ENCODE data around the gene NUP37.
A peak's percentile ranks its signal among the peaks of the same experiment; 100 is the strongest.
"Not testable (repeated sequence)": the region's sequence is repeated elsewhere in the genome, so short reads cannot be mapped to it uniquely, and the experiment has no call there.

The NUP37 gene, protein sequence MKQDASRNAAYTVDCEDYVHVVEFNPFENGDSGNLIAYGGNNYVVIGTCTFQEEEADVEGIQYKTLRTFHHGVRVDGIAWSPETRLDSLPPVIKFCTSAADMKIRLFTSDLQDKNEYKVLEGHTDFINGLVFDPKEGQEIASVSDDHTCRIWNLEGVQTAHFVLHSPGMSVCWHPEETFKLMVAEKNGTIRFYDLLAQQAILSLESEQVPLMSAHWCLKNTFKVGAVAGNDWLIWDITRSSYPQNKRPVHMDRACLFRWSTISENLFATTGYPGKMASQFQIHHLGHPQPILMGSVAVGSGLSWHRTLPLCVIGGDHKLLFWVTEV

DNA sequence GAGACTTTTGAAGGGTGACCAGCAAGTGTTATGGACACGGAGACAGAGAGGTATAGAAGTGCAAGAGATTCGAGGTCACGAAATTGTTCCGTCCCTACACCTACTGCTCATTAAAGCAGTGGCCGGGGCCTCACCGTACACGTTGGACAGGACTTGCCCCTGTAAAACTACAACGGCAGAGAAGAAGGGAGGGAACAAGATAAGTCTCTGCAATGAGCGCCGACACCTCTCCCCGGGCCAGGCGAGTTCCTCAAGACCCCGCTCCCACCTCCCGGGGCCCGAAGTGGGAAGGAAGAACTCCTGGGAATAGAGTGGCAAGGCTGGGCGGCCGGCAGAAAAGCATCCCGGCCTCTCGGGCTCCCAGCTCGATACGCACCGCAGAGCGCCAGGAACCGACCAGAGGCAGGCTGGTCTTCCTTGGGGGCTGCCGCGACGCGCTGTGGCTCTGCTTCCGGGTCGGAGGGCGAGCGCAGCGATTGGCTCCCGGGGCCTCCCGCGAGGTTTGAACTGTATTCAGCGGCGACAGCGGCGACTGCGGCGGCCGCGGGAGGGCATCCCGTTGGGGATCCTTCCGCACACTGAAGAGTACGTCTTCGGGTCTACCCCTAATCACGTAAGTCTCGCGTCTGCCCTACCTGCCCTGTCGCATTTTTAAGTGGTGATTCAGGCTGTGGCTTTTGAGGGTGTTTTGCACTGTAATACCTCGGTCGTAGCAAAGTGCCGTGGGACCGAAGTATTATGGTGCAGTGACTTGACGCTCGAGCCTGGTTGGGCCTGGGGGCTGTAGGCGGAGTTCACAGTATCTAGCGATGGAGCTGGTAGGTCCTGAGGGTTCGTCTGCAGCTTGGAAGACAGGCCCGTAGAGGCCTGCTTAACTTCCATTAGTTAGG is at the start of gene NUP37, which contains the start of gene PARPBP:
Gene NUP37, minus strand, starts transcription at position 441 of the 890 bp plus-strand sequence. CDS start 1,596 bp downstream, outside the sequence.
Gene PARPBP, plus strand, starts transcription at position 510 of the 890 bp plus-strand sequence. CDS start 3,706 bp downstream, outside the sequence.
- Mint-ChIP-seq H3K4me1 (ENCODE audit: low read depth) (peaks cover 35% of the 10 kb centered on the region), H3K4me3 (peak within 1 kb of the TSS; percentile 92), H3K27ac (peak within 1 kb of the TSS; percentile 92), H3K9me3 (no peaks in the 10 kb centered on the region), H3K27me3 (ENCODE audit: low read depth) (no peaks in the 10 kb centered on the region), H3K36me3 (ENCODE audit: low read depth) (peaks cover 8% of the 10 kb centered on the region)

DNA sequence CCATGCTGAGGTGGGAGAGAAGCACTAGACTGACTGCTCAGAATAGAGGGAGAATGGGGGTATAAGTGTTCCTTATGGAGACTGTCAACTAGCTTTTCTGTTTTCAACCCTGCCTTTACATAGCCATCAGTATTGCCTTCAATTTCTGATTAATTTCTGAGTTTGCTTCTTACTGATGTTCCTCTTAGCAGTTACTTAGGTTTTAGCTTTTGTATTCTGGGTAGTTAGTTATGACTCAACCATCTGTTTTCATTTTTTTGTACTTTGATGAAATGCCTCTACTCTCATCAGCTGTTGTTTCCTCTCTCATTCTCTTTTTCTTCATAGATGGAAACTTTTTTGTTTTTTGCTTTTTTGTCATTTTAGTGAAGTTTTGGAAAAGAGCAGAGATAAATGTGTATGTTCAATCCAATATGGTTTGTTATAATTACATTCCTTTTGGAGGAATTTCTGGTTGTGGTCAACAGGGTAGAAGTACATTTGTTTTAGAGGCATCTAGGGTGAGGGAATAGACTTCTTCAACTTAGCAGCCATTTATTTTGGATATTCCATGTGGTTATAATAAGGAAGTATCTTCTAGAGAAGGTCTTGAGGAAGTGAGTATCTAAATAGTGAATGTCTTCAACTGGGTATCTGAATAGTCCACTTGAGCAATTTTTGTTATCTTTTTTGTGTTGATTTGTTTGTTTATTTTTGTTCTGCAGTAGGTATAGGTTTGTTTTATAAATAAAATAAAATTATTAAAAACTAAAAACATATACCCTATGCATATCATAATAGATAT is 48.1 kb upstream of the NUP37 start:
- peaks cover 11% of the 10 kb centered on the region for H3K4me1 Mint-ChIP-seq (ENCODE audit: low read depth)
- H3K36me3 Mint-ChIP-seq (ENCODE audit: low read depth): peaks cover 22% of the 10 kb centered on the region
- H3K9me3 Mint-ChIP-seq: no peaks in the 10 kb centered on the region
- H3K27ac Mint-ChIP-seq: peak overlapping the region; percentile 35
- no peak overlapping the region for H3K4me3 Mint-ChIP-seq
- H3K27me3 Mint-ChIP-seq (ENCODE audit: low read depth): no peaks in the 10 kb centered on the region

DNA sequence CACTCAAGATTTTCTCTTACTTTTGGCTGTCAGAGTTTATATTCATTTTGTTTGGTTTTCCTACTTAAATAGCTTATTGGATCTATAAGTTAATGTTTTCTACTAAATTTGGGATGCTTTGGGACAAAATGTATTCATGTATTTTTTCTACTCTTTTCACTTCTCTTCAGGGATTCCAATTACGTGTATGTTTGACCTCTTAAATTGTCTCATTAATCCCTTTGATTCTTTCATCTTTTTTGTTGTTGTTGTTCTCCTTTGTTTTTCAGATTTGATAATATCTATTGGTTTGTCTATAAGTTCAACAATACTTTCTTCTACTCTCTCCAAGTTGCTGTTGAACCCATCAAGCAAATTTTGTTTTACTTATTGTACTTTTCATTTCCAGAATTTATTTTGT is 43.5 kb upstream of the NUP37 start:
- Mint-ChIP-seq H3K4me1 (ENCODE audit: low read depth) (peaks cover 8% of the 10 kb centered on the region), H3K36me3 (ENCODE audit: low read depth) (peaks cover 19% of the 10 kb centered on the region), H3K4me3 (no peak overlapping the region), H3K9me3 (no peaks in the 10 kb centered on the region), H3K27me3 (ENCODE audit: low read depth) (no peaks in the 10 kb centered on the region), H3K27ac (no peak overlapping the region)

DNA sequence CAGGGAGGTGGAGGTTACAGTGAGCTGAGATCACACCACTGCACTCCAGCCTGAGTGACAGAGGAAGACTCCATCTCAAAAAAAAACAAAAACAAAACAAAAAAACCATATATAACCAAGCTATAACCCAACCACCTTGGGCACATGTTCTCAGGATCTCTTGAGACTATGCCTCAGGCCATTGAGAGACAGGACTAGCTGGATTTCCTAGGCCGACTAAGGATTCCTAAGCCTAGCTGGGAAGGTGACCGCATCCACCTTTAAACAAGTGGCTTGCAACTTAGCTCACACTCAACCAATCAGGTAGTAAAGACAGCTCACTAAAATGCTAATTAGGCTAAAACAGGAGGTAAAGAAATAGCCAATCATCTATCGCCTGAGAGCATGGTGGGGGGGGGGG is 35.3 kb upstream of the NUP37 start:
- not testable (repeated sequence) for H3K4me1 Mint-ChIP-seq (ENCODE audit: low read depth); H3K27ac Mint-ChIP-seq; H3K4me3 Mint-ChIP-seq; H3K27me3 Mint-ChIP-seq (ENCODE audit: low read depth); H3K9me3 Mint-ChIP-seq
- peaks cover 18% of the 10 kb centered on the region for H3K36me3 Mint-ChIP-seq (ENCODE audit: low read depth)

DNA sequence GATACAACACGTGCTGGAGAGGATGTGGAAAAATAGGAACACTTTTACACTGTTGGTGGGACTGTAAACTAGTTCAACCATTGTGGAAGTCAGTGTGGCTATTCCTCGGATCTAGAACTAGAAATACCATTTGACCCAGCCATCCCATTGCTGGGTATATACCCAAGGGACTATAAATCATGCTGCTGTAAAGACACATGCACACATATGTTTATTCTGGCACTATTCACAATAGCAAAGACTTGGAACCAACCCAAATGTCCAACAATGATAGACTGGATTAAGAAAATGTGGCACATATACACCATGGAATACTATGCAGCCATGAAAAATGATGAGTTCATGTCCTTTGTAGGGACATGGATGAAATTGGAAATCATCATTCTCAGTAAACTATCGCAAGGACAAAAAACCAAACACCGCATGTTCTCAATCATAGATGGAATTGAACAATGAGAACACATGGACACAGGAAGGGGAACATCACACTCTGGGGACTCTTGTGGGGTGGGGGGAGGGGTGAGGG is 27.2 kb upstream of the NUP37 start:
- not testable (repeated sequence) for H3K27ac Mint-ChIP-seq; H3K9me3 Mint-ChIP-seq; H3K4me3 Mint-ChIP-seq; H3K27me3 Mint-ChIP-seq (ENCODE audit: low read depth)
- H3K4me1 Mint-ChIP-seq (ENCODE audit: low read depth): peaks cover 16% of the 10 kb centered on the region
- H3K36me3 Mint-ChIP-seq (ENCODE audit: low read depth): peaks cover 26% of the 10 kb centered on the region

DNA sequence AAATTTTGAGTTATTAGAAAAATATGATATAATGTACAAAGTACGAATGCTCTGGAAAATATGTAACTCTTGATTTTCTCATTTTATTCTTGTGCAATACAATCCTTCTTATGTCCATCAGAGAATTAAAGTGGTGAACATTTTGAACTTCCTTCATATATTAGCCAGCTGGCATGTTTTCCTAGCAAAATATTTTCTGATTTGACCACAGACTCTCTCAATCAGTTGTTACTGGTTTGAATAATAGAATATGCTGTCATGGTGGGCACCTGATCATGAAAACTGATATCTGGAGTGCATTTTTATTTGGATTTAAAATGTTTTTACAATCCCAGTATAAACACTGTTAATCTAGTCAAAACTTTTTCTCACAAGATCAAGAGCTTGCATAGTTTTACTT is 24.3 kb upstream of the NUP37 start:
- peaks cover 14% of the 10 kb centered on the region for H3K9me3 Mint-ChIP-seq
- no peaks in the 10 kb centered on the region for H3K27me3 Mint-ChIP-seq (ENCODE audit: low read depth)
- peaks cover 17% of the 10 kb centered on the region for H3K4me1 Mint-ChIP-seq (ENCODE audit: low read depth)
- no peak overlapping the region for H3K4me3 Mint-ChIP-seq
- H3K36me3 Mint-ChIP-seq (ENCODE audit: low read depth): peaks cover 39% of the 10 kb centered on the region
- H3K27ac Mint-ChIP-seq: no peak overlapping the region

DNA sequence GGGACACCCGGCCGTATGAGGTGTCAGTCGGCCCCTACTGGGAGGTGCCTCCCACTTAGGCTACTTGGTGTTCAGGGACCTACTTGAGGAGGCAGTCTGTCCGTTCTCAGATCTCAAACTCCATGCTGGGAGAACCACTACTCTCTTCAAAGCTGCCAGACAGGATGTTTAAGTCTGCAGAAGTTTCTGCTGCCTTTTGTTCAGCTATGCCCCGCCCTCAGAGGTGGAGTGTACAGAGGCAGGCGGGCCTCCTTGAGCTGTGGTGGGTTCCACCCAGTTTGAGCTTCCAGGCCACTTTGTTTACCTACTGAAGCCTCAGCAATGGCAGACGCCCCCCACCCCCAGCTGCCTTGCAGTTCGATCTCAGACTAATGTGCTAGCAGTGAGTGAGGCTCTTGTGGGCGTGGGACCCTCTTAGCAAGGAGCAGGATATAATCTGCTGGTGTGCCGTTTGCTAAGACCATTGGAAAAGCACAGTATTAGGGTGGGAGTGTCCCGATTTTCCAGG is 23.0 kb upstream of the NUP37 start:
- H3K27ac Mint-ChIP-seq; H3K27me3 Mint-ChIP-seq (ENCODE audit: low read depth); H3K4me3 Mint-ChIP-seq: not testable (repeated sequence)
- Mint-ChIP-seq H3K4me1 (ENCODE audit: low read depth) (peaks cover 17% of the 10 kb centered on the region), H3K9me3 (peaks cover 18% of the 10 kb centered on the region), H3K36me3 (ENCODE audit: low read depth) (peaks cover 51% of the 10 kb centered on the region)

DNA sequence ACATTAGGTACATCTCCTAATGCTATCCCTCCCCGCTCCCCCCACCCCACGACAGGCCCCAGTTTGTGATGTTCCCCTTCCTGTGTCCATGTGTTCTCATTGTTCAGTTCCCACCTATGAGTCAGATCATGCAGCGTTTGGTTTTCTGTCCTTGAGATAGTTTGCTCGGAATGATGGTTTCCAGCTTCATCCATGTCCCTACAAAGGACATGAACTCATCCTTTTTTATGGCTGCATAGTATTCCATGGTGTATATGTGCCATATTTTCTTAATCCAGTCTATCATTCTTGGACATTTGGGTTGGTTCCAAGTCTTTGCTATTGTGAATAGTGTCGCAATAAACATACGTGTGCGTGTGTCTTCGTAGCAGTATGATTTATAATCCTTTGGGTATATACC is 17.7 kb upstream of the NUP37 start:
- H3K4me3 Mint-ChIP-seq; H3K27me3 Mint-ChIP-seq (ENCODE audit: low read depth); H3K27ac Mint-ChIP-seq; H3K4me1 Mint-ChIP-seq (ENCODE audit: low read depth): not testable (repeated sequence)
- peaks cover 11% of the 10 kb centered on the region for H3K9me3 Mint-ChIP-seq
- peaks cover 53% of the 10 kb centered on the region for H3K36me3 Mint-ChIP-seq (ENCODE audit: low read depth)

DNA sequence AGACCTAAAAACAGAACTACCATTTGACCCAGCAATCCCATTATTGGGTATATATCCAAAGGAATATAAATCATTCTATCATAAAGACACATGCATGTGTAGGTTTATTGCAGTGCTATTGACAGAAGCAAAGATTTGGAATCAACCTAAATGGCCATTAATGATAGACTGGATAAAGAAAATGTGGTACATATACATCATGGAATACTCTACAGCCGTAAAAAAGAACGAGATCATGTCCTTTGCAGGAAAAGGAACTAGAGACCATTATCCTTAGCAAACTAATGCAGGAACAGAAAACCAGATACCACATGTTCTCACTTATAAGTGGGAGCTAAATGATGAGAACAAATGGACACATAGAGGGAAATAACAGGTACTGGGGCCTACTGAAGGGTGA is 11.5 kb upstream of the NUP37 start:
- H3K27ac Mint-ChIP-seq; H3K4me1 Mint-ChIP-seq (ENCODE audit: low read depth); H3K4me3 Mint-ChIP-seq; H3K9me3 Mint-ChIP-seq; H3K27me3 Mint-ChIP-seq (ENCODE audit: low read depth): not testable (repeated sequence)
- H3K36me3 Mint-ChIP-seq (ENCODE audit: low read depth): peaks cover 46% of the 10 kb centered on the region

DNA sequence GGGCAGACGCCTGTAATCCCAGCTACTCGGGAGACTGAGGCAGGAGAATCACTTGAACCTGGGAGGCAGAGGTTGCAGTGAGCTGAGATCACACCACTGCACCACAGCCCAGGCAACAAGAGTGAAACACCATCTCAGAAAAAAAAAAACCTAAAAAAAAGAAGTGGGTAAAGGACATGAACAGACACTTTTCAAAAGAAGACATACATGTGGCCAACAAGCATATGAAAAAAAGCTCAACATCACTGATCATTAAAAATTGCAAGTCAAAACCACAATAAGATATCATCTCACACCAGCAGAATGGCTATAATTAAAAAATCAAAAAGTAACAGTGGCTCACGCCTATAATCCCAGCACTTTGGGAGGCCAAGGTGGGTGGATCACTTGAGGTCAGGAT is 10.8 kb upstream of the NUP37 start:
- not testable (repeated sequence) for H3K9me3 Mint-ChIP-seq; H3K27me3 Mint-ChIP-seq (ENCODE audit: low read depth); H3K4me1 Mint-ChIP-seq (ENCODE audit: low read depth); H3K27ac Mint-ChIP-seq; H3K4me3 Mint-ChIP-seq
- H3K36me3 Mint-ChIP-seq (ENCODE audit: low read depth): peaks cover 50% of the 10 kb centered on the region

DNA sequence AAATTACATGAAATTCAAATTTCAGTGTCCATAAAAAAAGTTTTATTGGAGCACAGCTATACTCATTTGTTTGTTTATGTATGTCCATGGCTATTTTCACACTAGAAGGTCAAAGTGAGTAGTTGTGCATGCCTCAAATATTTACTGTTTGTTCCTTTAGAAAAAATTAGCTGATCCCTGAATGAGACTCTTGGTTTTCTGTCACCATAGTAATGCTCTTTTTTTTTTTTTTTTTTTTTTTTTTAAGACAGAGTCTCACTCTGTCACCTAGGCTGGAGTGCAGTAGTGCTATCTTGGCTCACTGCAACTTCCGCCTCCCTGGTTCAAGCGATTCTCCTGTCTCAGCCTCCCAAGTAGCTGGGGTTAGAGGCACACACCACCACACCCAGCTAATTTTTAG is 1.4 kb upstream of the NUP37 start:
- H3K36me3 Mint-ChIP-seq (ENCODE audit: low read depth): peaks cover 16% of the 10 kb centered on the region
- H3K27me3 Mint-ChIP-seq (ENCODE audit: low read depth); H3K9me3 Mint-ChIP-seq: not testable (repeated sequence)
- H3K27ac Mint-ChIP-seq: peak overlapping the region; percentile 92
- peak overlapping the region; percentile 92 for H3K4me3 Mint-ChIP-seq
- H3K4me1 Mint-ChIP-seq (ENCODE audit: low read depth): peaks cover 39% of the 10 kb centered on the region

DNA sequence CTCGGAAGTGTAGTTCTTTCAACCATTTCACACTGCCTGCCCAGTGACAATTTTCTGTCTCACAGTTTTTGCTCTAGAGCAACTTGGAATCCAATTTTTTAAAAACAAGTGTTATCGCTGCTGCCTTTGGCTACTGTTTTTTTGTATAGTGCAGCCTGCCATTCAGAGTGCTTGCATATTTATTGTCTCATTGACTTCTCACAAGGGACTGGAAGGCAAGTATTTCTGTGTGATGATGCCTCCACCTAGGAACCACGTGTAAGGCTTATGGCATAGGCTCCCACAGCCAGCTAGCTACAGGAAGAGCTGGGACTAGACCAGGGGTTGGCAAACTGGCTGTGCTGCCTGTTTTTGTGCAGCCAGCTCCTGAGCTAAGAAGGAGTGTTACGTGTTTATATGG is 972 bp upstream of the NUP37 start:
- H3K4me3 Mint-ChIP-seq: peak overlapping the region; percentile 92
- H3K4me1 Mint-ChIP-seq (ENCODE audit: low read depth): peaks cover 36% of the 10 kb centered on the region
- H3K9me3 Mint-ChIP-seq: no peaks in the 10 kb centered on the region
- H3K36me3 Mint-ChIP-seq (ENCODE audit: low read depth): peaks cover 14% of the 10 kb centered on the region
- H3K27me3 Mint-ChIP-seq (ENCODE audit: low read depth): no peaks in the 10 kb centered on the region
- peak overlapping the region; percentile 92 for H3K27ac Mint-ChIP-seq

DNA sequence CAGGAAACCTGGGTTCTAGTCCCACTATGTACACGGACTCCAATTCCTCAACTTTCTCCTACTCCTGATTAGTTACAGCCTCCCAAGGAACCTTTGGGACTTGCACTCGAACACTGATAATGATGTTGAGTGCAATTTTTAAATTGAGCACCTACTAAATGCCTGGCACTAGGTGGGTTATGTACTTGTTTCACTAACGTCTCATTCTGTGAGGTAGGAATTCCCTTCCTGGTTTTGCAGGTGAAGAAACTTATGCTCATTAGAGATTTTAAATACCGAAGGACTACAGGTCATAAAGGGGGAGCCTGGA is 605 bp upstream of the NUP37 start:
- H3K27me3 Mint-ChIP-seq (ENCODE audit: low read depth): no peaks in the 10 kb centered on the region
- H3K9me3 Mint-ChIP-seq: no peaks in the 10 kb centered on the region
- H3K27ac Mint-ChIP-seq: peak overlapping the region; percentile 92
- H3K4me3 Mint-ChIP-seq: peak overlapping the region; percentile 92
- H3K4me1 Mint-ChIP-seq (ENCODE audit: low read depth): peaks cover 35% of the 10 kb centered on the region
- H3K36me3 Mint-ChIP-seq (ENCODE audit: low read depth): peaks cover 11% of the 10 kb centered on the region

DNA sequence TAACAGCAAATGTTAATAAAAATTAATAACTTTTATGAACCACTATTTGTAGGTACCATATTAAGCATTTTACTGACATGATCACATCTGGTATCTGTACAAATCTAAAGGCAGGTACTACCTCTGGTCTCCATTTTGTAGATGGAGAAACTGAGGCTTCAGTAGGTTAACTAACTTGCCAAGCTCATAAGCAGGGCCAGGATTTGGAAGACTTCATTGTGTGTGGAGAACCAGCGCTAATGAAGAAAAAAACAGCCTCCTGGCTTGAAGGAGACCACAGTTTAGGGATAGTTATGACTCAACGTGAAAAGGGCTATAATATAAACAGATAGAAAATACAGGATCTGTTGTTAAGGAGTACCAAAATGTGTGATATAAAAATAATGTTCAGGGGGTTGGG is 1.0 kb downstream of the NUP37 start:
- no peaks in the 10 kb centered on the region for H3K9me3 Mint-ChIP-seq
- H3K36me3 Mint-ChIP-seq (ENCODE audit: low read depth): peaks cover 5% of the 10 kb centered on the region
- H3K27ac Mint-ChIP-seq: peak overlapping the region; percentile 58
- peaks cover 32% of the 10 kb centered on the region for H3K4me1 Mint-ChIP-seq (ENCODE audit: low read depth)
- peak overlapping the region; percentile 75 for H3K4me3 Mint-ChIP-seq
- H3K27me3 Mint-ChIP-seq (ENCODE audit: low read depth): no peaks in the 10 kb centered on the region

All from T-helper 1 cell treated with Interleukin-12 subunit alpha and Interleukin-12 subunit beta and Interleukin-4 antibody, amounts not matched to agents 30 μg/mL and 1 μg/mL, for 36 hours (primary cell).